Colonic mucosa (tissue), 4 donors: Measurements from ENCODE around the gene ADAMTS3. TPM values are rescaled to one million over a fixed set of nuclear protein-coding genes. Genes with fewer than 3 reads are reported as not detected.
"Not testable (repeated sequence)": the region's sequence is repeated elsewhere in the genome, so short reads cannot be mapped to it uniquely, and the experiment has no call there.

Experiments used
- DNase-seq: peaks from one replicate; pipeline ENCODE4 v3.0.0-alpha.2; 2020
- H3K27ac ChIP-seq: fragments of 200-600 bp; one replicate; pipeline ENCODE4 v1.8.0; 2021
- H3K27me3 ChIP-seq: fragments of 200-600 bp; one replicate; pipeline ENCODE4 v1.8.0; 2021
- H3K36me3 ChIP-seq: fragments of 200-600 bp; one replicate; pipeline ENCODE4 v1.8.0; 2021
- H3K4me1 ChIP-seq: fragments of 200-600 bp; one replicate; pipeline ENCODE4 v1.8.0; 2021; ENCODE audit warnings: mild to moderate bottlenecking
- H3K4me3 ChIP-seq: fragments of 200-600 bp; one replicate; pipeline ENCODE4 v1.8.0; 2021
- H3K9ac ChIP-seq, 2 donors: one replicate each; pipeline ENCODE4 v1.7.0; 2013; ENCODE audit warnings: control low read depth in 2 of 2, low read depth in 2 of 2, low read length in 2 of 2
- H3K9me3 ChIP-seq: fragments of 200-600 bp; one replicate; pipeline ENCODE4 v1.8.0; 2021
- intact Hi-C: fragments of 100-400 bp; cut with DNase I; formaldehyde crosslinking; loops from one replicate; pipeline ENCODE4 v1.14.1; 2022
- total RNA-seq, 2 donors: library from RNA; stranded (reverse); fragmentation: NEBNext Ultra II Directional in 1 of 2; extraction: Animal tissue kit (Norgen Biotek cat#: 25700) in 1 of 2; gene quantifications; one replicate each; pipeline ENCODE4 v1.2.1, GENCODE V29; 2021
- TF ChIP-seq, protein P1 (sequence below): fragments of 200-600 bp; IDR thresholded peaks from one replicate; pipeline ENCODE4 v1.8.0; 2022; ENCODE audit warnings: antibody characterized with exemption, mild to moderate bottlenecking
- donor health status: healthy.
- donor health status: DM: no; HTN: no; CAD: no.
- donor health status: DM: no; HTN: no; CAD: no.

Gene ADAMTS3
- total RNA-seq, 2 donors from 2014 or later = 0.15 to 0.29 TPM

DNA sequence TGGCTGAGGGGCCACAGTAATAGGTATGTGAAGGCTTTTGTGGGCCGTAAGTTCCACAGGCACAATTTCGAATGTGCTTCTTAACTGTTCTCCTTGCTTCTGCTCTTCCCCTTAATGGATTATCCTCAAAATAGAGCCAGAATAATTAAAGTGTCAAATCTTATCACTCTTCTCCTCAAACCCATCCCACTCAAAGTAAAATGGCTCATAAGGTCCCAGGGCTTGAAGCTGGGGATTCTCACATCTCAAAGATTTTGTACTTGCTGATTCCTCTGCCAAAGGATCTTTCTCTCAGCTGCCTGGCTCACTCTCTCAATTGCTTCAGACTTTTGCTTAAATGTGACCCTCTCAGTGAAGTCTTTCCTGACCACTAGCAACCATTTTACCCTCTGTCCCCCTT is 16.6 kb downstream of the ADAMTS3 start:
- no peaks in the 10 kb centered on the region for H3K4me1 ChIP-seq
- H3K27ac ChIP-seq = no peak overlapping the region
- no peak for DNase-seq
- H3K9ac ChIP-seq = no peak overlapping the region
- no peaks in the 10 kb centered on the region for H3K9me3 ChIP-seq
- no peaks in the 10 kb centered on the region for H3K27me3 ChIP-seq
- intact Hi-C loops = no loop called here
- TF ChIP-seq, protein P1, sequence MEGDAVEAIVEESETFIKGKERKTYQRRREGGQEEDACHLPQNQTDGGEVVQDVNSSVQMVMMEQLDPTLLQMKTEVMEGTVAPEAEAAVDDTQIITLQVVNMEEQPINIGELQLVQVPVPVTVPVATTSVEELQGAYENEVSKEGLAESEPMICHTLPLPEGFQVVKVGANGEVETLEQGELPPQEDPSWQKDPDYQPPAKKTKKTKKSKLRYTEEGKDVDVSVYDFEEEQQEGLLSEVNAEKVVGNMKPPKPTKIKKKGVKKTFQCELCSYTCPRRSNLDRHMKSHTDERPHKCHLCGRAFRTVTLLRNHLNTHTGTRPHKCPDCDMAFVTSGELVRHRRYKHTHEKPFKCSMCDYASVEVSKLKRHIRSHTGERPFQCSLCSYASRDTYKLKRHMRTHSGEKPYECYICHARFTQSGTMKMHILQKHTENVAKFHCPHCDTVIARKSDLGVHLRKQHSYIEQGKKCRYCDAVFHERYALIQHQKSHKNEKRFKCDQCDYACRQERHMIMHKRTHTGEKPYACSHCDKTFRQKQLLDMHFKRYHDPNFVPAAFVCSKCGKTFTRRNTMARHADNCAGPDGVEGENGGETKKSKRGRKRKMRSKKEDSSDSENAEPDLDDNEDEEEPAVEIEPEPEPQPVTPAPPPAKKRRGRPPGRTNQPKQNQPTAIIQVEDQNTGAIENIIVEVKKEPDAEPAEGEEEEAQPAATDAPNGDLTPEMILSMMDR = no peak
- no peak overlapping the region for H3K4me3 ChIP-seq
- H3K36me3 ChIP-seq = no peaks in the 10 kb centered on the region

DNA sequence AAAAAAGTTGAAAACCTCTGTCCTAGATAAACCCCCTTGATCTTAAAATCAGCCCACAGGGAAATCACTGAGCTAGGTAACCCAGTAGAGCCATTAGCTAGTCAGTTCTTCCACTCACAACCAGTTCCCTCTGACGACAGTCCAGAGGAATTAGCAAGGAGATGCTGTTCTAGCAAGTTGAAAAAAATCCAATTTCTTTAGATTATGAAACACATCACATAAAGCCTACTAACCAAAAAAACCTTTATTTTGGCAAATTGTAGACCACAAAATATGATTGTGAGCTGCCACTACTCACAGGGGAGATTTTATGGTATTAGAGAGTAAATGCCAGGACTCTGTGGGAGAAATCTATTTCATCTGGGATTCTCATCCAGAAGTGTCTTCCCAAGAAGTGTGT is 22.6 kb downstream of the ADAMTS3 start:
- H3K36me3 ChIP-seq = no peaks in the 10 kb centered on the region
- no peaks in the 10 kb centered on the region for H3K27me3 ChIP-seq
- no peak overlapping the region for H3K27ac ChIP-seq
- no peak for DNase-seq
- TF ChIP-seq, protein P1 = no peak
- intact Hi-C loops = no loop called here
- no peaks in the 10 kb centered on the region for H3K4me1 ChIP-seq
- no peak overlapping the region for H3K9ac ChIP-seq
- H3K9me3 ChIP-seq = no peaks in the 10 kb centered on the region
- H3K4me3 ChIP-seq = no peak overlapping the region

DNA sequence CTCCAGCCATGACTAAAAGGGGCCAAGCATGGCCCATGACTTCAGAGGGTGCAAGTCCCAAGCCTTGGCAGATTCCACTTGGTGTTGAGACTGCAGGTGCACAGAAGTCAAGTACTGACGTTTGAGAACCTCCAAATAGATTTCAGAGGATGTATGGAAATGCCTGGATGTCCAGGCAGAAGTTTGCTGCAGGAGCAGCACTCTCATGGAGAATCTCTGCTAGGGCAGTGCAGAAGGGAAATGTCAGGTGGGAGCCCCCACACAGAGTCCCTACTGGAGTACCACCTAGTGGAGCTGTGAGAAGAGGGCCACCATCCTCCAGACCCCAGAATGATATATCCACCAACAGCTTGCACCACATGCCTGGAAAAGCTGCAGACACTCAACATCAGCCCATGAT is 28.3 kb downstream of the ADAMTS3 start:
- intact Hi-C loops, H3K27ac ChIP-seq, H3K4me1 ChIP-seq, H3K4me3 ChIP-seq, H3K36me3 ChIP-seq, H3K9ac ChIP-seq, H3K9me3 ChIP-seq, H3K27me3 ChIP-seq, DNase-seq: not testable (repeated sequence)

DNA sequence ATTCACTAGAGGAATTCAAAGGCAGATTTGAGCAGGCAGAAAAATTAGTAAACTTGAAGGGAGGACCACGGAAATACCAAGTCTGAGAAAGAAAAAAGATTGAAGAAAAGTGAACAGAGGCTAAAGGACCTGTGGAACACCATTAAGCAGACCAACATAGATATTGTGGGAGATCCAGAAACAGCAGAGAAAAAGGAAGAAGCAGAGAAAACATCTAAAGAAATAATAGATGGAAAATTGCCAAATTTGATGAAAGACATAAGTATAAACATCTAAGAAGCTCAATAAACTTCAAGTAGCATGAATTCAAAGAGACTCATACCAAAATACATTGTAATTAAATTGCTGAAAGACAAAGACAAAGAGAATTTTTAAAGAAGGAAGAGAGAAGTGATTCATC is 31.0 kb downstream of the ADAMTS3 start:
- Histone ChIP-seq H3K9ac (no peak overlapping the region), H3K9me3 (no peaks in the 10 kb centered on the region), H3K27ac (no peak overlapping the region), H3K4me3 (no peak overlapping the region), H3K4me1 (no peaks in the 10 kb centered on the region), H3K27me3 (no peaks in the 10 kb centered on the region), H3K36me3 (no peaks in the 10 kb centered on the region)
- TF ChIP-seq, protein P1 = no peak
- intact Hi-C loops = no loop called here
- DNase-seq = no peak

DNA sequence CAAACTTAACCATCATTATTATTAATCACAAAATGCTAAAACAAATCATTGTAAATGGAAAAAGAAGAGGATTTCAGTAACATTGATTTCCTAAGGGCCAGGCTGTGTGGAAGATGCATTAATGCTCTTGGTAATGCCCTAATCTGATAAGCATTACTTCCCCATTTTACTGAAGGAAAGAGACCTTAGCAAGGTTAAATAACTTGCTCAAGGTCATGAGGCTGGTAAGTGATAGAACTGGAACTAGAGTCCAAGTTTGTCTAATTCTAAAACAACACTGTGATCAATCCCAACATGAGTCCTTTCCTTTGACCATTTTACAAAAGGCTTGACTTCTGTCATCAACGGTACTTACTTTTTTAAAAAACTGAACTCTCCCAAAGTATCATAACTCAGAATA is 32.6 kb downstream of the ADAMTS3 start:
- Histone ChIP-seq H3K4me3 (no peak overlapping the region), H3K27ac (no peak overlapping the region), H3K4me1 (no peaks in the 10 kb centered on the region), H3K27me3 (no peaks in the 10 kb centered on the region), H3K9ac (no peak overlapping the region), H3K36me3 (no peaks in the 10 kb centered on the region), H3K9me3 (no peaks in the 10 kb centered on the region)
- no peak for DNase-seq
- intact Hi-C loops = no loop called here
- TF ChIP-seq, protein P1 = no peak

DNA sequence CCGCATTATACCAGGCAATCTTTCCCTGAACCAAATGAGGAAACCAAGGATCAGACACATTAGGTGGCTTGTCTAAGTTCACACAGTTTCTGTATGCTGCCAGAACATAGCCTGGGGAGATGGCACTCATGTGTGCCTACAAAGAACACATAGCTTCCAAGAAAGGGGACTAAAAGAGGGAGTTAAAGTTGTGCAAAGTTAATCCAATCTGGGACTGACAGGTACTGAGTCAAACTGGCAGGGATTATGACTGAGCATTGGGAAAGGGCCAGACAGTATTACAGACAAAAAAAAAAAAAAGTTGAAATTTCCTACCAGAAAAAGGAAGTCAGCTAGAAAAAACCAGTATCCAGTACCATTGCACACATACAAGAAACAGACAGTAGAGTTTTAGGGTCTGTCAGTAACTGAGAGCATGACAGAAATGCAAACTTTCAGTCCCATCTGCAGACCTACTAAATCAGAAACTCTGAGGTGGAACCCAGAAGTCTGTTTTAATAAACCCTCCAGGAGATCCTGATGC is 37.2 kb downstream of the ADAMTS3 start:
- intact Hi-C loops = no loop called here
- TF ChIP-seq, protein P1 = no peak
- H3K36me3 ChIP-seq = no peaks in the 10 kb centered on the region

More for the DNA sequence above, 37.2 kb downstream of the ADAMTS3 start:
- no peaks in the 10 kb centered on the region for H3K9me3 ChIP-seq
- no peaks in the 10 kb centered on the region for H3K4me1 ChIP-seq
- no peak overlapping the region for H3K9ac ChIP-seq
- no peak for DNase-seq
- no peak overlapping the region for H3K27ac ChIP-seq
- H3K4me3 ChIP-seq = no peak overlapping the region
- no peaks in the 10 kb centered on the region for H3K27me3 ChIP-seq
